ENCODE data around the gene PLXNA4. TPM values are rescaled to one million over a fixed set of nuclear protein-coding genes. Genes with fewer than 3 reads are reported as not detected.

Gene PLXNA4
- polyA plus RNA-seq, 5 donors, result 1.6 to 6.2 (median 2.5) TPM

DNA sequence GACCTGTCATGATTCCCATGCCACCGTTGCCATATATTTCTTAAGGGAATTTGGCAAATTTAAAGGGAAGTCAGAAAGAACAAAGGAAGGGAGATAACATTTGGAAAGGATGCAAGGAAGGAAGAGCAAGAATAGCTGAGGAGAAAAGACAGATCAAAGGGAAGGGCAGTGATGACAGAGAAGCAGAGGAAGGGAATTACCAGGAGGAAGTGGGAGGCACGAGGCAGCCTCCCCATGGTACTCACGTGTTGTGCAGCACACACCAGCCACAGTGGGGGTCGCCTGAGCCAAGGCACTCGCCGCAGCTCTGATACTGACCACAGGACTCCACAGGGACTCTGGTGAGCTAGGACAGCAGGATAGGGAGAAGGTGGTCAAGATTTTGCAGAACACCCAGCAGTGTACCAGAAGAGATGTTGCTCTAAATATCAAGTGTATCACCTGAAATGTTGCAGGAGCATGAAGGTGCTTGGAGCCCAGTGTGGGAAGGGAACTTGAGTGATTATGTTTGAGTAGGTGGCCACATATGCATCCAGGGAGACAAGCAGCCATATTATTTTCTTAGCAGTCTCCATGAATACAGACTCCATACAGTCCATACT is 335.3 kb downstream of the PLXNA4 start:
- DNase-seq, result no peak

DNA sequence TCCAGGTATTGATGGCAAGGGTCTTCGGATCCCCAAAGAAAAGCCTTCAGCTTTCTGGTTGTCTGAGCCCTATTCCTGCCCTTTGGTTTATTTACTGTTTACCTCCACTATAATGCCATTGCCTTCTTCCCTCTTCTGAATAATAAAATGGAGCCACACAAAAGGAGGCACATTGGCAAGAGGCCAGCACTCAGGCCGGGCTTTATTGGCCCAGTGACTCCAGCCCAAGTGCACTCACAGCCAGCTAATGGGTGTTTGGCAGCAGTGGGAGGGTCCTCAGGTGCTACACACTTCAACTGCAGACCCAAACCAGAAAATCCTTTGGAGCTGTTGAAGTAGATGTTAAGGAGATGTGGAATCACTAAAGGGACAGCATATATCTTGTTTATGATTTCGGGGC is 336.0 kb downstream of the PLXNA4 start:
- no peak for DNase-seq

DNA sequence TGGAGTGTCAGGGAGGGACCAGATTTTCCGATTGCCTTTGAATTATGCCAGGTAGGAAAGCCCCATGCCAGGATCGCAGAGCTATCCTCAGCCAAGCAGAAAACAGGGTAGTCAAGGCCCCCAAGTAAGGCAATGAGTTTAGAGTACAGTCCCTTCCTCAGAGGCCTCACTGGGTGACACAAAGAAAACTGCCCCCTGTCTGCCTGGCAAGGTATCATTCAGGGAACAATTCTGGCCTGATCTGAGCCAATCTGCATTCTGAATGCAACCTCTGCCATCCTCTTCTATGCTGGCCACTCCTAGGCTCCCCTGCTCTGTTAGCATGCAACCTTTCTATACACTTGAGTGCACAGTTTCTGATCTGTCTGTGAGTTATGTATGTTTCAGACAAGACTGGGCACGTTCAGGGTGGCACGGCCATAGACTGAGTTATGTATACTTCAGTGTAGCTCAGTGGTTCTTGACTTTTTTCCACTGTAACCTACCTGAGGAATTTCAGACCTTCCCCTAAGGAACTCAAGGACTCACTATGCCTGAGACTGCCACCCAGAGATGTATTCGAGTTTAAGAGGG is 336.8 kb downstream of the PLXNA4 start:
- DNase-seq, result no peak

DNA sequence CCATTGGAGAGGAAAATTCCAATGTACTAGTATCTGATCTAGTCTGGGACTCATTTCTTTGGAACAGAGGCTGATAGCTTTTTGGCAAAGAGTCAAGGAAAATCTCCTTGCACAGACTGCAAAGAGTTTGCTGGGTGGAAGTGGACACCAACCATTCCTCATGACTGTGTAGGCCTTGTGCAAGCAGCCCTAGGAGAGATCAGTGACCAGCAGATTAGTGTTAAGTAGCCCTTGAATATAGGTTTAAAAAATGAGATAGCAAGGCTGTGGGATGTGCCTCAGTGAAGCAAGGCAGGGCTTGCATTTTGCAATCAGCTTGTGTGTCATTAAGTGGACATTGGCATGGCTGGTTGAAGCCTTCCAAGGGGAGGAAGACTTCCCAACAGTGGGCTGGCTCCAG is 341.6 kb downstream of the PLXNA4 start:
- DNase-seq, result no peak

DNA sequence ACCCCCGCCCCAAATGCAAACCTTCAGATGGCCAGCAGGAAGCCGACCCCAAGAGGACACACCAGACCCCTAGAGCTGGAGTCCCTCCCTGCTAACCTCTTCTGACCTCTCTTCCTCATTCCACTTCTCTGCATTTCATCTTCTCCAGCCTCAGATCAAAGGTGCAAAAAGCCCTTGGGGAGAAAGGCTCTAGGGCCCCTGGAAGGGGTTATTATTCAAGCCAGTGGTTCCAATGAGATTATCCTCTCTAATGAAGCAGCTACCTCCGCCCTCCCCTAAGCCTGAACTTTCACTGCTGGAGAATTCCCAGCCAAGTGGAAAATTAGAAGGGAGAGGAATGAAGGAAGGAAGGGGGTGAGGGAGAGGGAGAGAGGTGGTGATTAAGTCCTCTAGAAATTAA is 343.9 kb downstream of the PLXNA4 start:
- DNase-seq, result no peak

DNA sequence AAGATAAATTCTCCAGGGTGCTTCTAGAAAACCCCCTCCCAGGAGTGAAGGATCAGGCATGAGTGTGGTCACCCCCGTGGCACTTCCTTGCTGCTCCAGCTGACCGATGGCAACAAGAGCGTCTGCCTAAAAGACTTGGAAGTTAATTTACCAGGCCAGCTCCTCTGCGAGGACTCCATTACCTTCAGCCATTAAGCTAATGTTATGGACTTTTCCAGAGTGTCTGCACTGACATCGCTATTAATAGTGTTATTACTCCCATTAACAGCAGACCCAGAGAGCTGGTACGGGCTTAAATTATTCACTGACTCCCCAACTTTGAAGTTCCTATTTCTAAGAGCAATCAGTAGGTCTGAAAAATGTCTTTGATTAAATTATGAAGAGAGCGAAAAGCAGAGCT is 345.8 kb downstream of the PLXNA4 start:
- no peak for DNase-seq

DNA sequence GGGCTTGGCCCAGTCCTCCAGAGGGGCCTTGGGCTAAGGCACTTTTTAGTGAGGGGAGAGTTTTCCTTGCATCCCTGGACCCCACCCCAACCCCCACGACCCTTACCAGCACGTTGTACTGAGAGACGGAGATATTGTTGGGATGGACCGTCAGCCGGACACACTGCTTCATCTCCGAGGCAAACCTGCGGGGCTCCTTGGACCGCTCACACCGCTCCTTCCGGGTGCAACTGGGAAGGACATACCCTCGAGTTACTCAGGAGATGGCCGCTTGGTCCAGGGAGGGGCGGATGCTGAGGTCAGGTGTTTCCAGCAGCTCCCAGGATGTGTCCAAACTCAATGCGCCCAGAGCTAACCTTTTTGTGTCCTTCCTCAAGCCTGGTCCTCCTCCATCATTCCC is 348.0 kb downstream of the PLXNA4 start:
- no peak for DNase-seq

DNA sequence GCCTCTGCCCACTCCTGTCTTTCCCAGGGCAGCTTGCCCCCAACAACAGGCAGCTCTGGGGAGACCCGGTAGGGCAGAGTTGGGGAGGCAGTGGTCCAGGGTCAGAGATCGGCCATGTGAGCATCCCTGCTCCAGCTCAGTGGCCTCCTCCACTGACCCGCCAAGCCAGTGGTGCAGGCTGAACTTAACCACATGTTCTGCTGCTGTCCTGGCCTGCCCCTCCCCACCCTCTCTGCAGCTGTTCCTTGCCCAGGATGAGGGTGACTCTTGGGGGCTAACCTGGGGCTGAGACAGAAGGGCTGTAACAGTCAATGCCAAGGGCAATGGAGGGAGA is 349.3 kb downstream of the PLXNA4 start:
- DNase-seq, result no peak

DNA sequence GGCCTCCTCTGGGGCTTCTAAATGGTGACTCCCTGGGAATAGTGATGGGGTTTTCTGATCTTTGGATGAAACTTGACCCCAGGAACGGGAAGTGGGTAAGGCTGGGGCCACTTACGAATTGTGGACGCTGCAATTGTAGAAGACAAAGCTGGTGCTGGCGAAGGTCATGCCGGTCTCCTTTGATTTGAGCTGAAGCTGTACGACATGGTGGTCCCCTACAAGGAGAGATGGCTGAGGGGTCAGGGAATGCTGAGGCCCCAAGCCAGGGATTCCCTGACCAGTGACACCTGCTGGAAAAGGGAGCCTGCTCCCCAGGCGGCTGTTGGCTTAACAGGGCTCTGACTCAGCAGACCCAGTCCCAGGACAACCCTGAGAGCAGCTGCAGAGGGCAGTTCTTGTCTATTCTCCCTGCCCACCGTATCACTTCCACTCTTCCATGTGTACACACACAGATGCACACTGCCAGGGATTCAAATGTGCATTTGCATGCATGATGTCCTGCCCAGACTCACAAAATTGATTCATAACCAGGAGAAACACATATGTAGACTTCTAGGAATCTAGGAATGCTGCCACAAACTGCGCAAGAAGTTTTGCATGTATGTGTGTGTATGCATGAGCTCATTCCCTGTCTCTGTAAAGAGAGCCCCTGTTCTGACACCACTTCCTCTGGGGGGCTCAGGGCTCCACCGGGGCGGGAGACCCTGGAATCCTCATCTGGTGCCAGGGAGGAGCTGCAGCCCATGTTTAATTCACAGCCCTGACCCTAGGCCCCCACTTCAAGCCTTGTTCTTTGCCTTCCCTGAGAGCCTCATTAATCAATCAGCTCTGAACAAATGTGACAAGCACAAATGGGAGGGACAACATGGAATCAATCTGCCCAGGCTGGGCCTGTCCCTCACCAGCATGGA is 350.0 kb downstream of the PLXNA4 start:
- DNase-seq, result no peak

DNA sequence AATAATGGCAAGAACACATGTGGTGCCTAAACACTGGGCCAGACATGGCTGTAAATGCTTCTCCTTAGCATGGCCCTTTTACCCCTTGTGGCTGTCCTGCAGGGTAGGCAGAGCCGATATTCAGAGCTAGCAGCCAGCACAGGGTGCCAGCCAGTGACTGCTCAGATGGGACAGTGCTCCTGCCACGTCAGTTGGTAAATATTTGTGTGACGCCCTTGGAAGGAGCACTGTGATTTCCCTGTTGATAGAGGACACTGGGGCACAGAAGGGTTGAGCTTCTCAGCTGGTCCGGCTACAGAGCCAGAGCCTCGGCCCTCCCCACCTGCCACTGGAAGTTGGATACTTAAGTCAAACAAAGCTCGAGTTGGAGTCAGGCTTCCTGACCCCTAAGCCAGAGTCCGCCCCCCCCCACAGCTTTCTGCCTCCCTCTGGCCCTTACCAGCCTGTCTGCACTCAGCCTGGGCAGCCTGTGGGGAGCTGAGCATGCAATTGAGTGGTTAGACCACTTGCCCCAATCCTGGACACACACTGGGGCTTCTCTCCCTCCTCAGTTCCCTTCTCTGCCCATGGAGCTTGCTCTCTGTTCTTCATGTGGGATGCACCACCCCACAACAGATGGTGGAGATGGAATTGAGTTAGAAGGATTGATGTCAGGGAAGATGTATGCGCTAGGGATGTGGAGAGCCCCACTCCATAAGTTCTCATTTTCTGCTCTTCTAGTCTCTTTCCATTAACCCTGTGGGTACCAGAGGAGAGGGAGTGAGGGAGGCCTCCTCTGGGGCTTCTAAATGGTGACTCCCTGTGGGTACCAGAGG is 350.8 kb downstream of the PLXNA4 start:
- no peak for DNase-seq

DNA sequence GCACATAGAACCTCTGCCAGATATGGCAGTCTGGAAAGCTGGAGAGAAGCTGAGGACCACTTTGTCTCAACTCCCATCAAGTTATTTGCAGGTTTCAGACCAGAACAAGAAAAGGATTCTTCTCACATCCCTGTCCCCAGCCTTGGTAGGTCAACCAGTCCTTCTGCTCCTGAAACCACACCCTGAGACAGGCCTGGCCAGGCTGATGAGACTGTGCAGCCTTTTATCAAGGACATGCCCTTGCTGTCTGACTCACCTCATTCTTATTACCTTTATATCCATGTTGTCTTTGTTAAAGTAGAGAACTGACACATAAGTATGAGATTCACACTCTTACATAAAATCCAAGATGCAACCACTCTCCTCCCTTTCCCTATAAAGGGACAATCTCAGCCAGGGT is 354.9 kb downstream of the PLXNA4 start:
- no peak for DNase-seq

DNA sequence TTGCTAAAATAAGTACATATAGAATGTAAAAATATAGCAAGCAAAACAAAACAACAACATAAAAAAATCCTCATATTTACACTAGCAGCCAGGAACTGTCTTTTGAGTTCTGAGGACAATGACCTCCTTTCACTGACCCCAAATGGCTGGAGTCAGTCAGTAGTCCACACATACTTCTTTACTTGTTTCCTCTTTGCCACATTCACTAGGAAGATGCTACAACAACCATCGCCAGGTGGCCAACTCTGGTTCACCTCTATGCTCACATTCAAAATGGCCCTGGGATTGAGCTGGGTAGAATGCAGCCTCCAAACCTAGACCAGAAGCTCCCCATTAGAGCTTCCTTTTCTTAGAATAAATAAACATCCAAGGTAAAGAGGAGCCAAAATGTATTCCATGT is 356.2 kb downstream of the PLXNA4 start:
- DNase-seq, result no peak

DNA sequence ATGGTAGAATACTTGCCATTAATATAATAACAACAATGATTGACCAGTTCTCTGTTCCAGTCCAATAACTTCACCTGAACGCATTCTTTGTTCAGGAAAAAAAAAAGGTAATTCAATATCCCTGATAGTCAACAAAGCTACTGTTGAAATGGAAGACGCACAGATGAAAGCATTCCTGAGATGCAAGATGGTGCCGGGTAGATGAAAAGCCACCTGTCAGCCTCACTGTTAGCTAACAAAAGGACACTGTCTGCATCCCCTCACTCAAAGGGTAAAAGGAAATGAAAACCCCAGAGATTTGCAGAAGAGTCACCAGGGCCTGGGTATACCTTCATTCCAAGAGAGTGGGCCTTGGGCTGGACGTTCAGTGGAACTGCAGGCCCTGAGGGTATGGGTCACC is 357.4 kb downstream of the PLXNA4 start:
- no peak for DNase-seq

DNA sequence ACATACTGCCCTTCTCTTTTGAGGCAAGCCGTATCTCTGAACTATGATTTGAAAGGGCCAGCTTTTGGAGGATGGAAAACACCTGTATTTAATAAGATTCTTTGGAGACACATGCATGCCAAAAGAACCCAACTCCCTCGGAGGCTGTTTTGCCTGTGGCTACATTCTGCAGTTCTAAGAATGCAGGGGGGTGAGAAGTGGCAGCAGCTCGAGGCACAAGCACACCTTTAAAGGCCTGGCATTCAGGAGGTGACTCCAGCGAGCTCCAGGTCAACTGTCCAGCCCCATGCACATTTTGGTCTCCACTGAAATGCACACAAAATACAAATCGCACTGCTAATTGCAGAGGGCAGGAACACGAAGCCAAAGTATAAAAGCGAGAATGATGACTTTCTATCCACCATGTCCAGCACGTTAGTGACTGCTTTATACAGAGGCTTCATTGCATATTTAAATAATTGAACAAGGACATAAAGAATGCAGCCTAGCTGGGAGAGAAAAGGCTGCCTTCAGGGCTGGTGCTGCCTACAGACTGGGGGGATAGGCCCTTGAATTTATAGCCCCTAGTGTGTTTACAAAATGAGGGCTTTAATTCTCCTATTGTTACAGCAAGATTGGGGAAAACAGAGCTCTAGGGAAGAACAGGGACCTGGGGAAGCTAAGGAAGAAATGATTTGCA is 359.3 kb downstream of the PLXNA4 start:
- no peak for DNase-seq

DNA sequence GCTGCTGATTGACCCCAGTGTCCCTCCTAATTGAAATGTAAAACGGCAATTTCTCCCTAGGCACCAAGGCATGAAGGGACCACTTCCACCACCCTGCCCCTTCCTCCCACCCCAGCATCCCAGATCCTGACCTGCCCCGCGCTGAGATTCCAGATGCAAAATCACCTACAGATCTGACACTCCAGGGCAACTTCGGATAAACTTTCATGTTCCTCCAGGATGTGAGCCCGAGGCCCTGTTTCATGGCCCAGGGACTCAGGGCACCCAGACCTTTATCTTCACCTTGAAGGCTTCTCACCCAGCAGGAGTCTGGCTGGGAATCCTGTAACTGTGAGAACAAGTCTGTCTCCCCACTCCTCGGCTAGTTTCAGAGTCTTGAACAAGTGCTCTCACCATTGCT is 361.8 kb downstream of the PLXNA4 start:
- DNase-seq, result no peak

DNA sequence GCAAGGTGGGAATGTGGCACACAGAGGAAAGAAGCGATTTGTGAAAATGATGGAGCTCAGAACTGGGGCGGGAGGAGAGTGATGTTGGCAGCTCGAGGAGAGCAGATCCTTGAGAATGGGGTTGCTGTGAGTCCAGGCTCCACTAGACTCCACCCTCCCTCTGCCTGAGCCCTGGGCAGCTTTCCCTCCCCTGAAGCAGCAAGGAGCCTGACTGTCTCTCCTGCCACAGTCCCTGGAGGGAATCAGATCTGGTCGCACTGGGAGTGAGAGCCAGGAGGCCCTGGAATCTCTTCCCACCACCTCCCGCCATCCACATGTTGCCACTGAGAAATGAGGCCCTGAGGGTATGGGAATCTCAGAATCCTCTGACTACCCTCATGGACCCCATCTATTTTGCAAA is 362.7 kb downstream of the PLXNA4 start:
- DNase-seq, result no peak

DNA sequence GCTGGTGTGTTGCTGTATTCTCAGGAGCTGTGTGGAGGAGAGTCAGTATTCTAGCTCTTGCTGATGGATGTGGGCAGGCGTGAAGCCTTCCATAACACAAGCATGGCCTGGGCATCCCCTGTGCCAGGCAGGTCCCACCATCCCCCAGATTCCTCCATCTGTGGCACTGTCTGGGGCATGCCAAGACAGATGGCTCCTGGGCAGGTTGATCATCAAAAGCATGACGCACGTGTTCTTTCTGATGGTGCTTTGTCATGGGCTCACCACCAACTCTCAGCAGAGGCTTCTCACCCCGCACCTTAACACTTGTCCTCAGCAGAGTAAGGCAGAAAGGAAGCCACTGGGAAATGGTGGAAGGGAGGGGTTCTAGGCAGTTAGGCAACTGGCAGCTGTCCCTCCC is 364.3 kb downstream of the PLXNA4 start:
- no peak for DNase-seq

DNA sequence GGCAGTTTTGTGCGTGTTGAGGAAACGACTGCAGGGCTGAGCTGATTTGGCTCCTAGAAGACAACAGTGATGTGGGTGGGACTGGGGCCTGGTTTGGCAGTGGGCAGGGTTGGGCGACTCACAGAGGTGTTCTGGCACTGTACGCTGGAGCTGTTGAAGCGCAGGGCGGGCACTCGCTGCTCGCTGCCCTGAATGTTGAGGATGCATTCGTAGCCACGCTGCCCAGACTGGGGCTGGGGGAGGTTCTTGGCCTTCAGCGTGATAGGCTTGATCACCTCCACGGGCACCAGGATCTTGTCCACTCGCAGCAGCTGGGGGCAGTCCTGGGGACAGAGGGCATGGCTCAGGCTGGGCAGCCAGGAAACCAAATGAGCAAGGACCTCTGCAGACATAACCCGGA is 365.4 kb downstream of the PLXNA4 start:
- no peak for DNase-seq

DNA sequence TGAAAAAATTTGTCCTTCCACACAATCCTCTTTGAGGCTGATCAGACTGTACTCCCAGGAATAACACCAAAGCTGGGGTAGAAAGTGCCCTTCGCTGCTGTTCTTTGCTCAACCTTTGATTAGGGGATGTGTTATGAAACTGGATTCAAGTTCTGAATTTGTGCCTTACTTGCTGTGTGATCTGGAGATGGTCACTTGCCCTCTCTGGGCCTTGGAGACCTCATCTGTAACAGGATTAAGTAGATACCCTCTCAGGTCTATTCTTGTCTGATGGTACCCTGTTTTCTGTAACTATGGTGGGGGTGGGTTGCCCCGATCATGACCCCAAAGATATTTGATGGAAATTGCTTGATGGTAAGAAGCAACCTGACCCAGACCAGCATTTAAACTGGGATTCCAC is 368.5 kb downstream of the PLXNA4 start:
- no peak for DNase-seq

DNA sequence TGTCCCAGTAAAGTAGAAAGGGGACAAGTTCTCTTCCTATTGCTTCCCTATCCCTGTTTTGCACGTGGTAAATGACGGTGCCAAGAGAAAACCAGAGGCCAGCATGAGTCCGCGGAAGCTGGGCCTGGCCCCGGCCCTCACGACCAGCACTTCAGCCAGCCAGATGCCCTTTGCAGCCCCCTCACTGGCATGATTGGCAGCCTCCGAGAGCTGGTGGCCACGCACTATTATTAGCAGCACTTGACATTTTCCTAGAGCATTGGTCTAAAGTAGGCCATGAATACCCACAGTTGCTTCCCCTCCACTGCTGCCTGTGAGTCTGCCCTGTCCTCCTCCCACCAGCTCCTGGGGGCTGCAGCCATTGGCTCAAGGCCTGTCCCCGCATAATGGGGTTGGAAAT is 369.1 kb downstream of the PLXNA4 start:
- DNase-seq, result no peak

DNA sequence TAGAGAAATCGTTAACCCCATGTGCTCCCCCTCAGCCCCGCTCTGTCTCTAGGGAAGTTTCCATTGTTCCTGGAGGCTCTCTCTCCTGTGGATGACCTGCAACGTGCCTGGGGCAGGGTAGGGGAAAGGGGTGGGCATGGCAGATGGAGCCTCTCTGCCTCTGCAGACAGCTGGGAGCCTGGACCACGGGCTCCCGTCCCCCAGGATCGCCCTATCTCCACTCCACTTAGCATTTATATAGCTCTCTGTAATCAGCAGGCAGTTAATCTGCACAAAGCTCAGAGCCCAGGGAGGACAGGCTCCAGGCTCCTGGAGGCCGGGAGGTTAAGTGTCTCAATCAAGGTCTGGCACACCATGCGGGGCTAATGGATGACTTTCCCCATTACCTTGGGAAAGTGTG is 369.7 kb downstream of the PLXNA4 start:
- DNase-seq, result no peak

DNA sequence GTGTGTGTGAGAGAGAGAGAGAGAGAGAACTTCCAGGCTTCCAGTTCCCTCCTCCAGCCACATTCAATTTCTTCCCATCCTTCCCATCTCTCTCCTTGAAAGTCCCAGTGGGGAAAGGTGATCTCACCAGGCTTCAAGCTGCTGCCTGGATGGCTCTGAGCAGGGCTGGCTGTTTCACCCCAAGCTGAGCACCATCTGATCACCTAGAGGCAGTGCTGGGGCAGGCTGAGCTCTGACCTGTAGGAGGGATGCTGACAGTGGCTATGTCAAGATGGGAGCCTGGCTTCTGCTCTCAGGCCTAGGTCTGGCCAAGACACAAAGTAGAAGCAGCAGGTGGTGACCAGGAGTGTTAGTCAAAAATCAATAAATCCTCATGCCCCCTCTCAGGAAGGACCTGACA is 370.8 kb downstream of the PLXNA4 start:
- no peak for DNase-seq
